GM18870 (cell line): Measurements from ENCODE around the gene UVRAG.
A peak's percentile ranks its signal among the peaks of the same experiment; 100 is the strongest.

ENCODE experiments used
- ATAC-seq: cut with Tn5 transposase; IDR thresholded peaks from one replicate; pipeline ENCODE4 v1.9.1; 2021; ENCODE audit warnings: moderate library complexity; ENCODE audit not compliant: unreplicated experiment

Gene UVRAG

GRCh38 chr11:75814677-75815344 lies at the start of gene UVRAG:
Gene UVRAG, plus strand, starts transcription at chr11:75815210. Its CDS starts 198 bp downstream, at chr11:75815408.
- peak; percentile 74 for ATAC-seq

- no peak for ATAC-seq
Observed at GRCh38 chr11:75766443-75767227, 48.4 kb upstream of the UVRAG start.

- no peak for ATAC-seq
Observed at GRCh38 chr11:75767228-75767572, 47.8 kb upstream of the UVRAG start.

GRCh38 chr11:75767793-75768111 lies 47.3 kb upstream of the UVRAG start:
- ATAC-seq: no peak

GRCh38 chr11:75768112-75768908 lies 46.7 kb upstream of the UVRAG start, which contains the start of gene DGAT2:
Gene DGAT2, plus strand, starts transcription at chr11:75768778. Its CDS starts 214 bp downstream, at chr11:75768992.
- ATAC-seq: peak; percentile 45

- ATAC-seq: no peak
Observed at GRCh38 chr11:75768909-75769771, 45.9 kb upstream of the UVRAG start.

GRCh38 chr11:75770102-75770501 lies 44.9 kb upstream of the UVRAG start:
- ATAC-seq: no peak

GRCh38 chr11:75771646-75772410 lies 43.2 kb upstream of the UVRAG start:
- no peak for ATAC-seq

GRCh38 chr11:75773595-75774353 lies 41.2 kb upstream of the UVRAG start:
- peak; percentile 85 for ATAC-seq

- ATAC-seq: no peak
Observed at GRCh38 chr11:75775056-75775455, 40.0 kb upstream of the UVRAG start.

GRCh38 chr11:75776546-75776945 lies 38.5 kb upstream of the UVRAG start:
- no peak for ATAC-seq

GRCh38 chr11:75777461-75778110 lies 37.4 kb upstream of the UVRAG start:
- ATAC-seq: no peak

GRCh38 chr11:75778962-75779361 lies 36.0 kb upstream of the UVRAG start:
- no peak for ATAC-seq

GRCh38 chr11:75779960-75780359 lies 35.0 kb upstream of the UVRAG start:
- ATAC-seq: no peak

GRCh38 chr11:75780888-75781287 lies 34.1 kb upstream of the UVRAG start:
- no peak for ATAC-seq

- ATAC-seq: no peak
Observed at GRCh38 chr11:75781296-75781695, 33.7 kb upstream of the UVRAG start.

- no peak for ATAC-seq
Observed at GRCh38 chr11:75781831-75782230, 33.2 kb upstream of the UVRAG start.

- no peak for ATAC-seq
Observed at GRCh38 chr11:75782540-75783263, 32.3 kb upstream of the UVRAG start.
